Heart right ventricle (tissue), 16 donors: Measurements from ENCODE around the gene TUBE1. TPM values are rescaled to one million over a fixed set of nuclear protein-coding genes. Genes with fewer than 3 reads are reported as not detected.

ENCODE experiments used
- ATAC-seq, 8 donors: fragments of 200-7000 bp; cut with Tn5 transposase; one replicate each; pipeline ENCODE4 v1.9.1; 2020; ENCODE audit warnings: mild to moderate bottlenecking in 8 of 8, moderate library complexity in 8 of 8, moderate number of reproducible peaks in 1 of 8
- DNase-seq, 2 donors: peaks; one replicate each; pipeline ENCODE4 v3.0.0-alpha.2; 2020
- H3K27ac ChIP-seq, 10 donors: fragments of 200-600 bp; sonication (generic) in 2 of 10; one replicate each; pipeline versions ENCODE4 v1.5.0 to v1.8.0; 2020 to 2022; ENCODE audit warnings: mild to moderate bottlenecking in 3 of 10
- H3K27me3 ChIP-seq, 7 donors: fragments of 200-600 bp; one replicate each; pipeline ENCODE4 v1.8.0; 2021 to 2022; ENCODE audit warnings: mild to moderate bottlenecking in 2 of 7
- H3K36me3 ChIP-seq, 9 donors: fragments of 200-600 bp; sonication (generic) in 1 of 9; one replicate each; pipeline versions ENCODE4 v1.5.0 to v1.8.0; 2020 to 2022; ENCODE audit warnings: mild to moderate bottlenecking in 2 of 9
- H3K4me1 ChIP-seq, 9 donors: fragments of 200-600 bp; sonication (generic) in 1 of 9; one replicate each; pipeline versions ENCODE4 v1.5.0 to v1.8.0; 2020 to 2022; ENCODE audit warnings: mild to moderate bottlenecking in 4 of 9
- H3K4me3 ChIP-seq, 10 donors: fragments of 200-600 bp; sonication (generic) in 2 of 10; one replicate each; pipeline versions ENCODE4 v1.5.0 to v1.8.0; 2020 to 2022; ENCODE audit warnings: mild to moderate bottlenecking in 7 of 10, moderate library complexity in 2 of 10
- H3K9me3 ChIP-seq, 11 donors: fragments of 200-600 bp in 10 of 11; sonication (generic) in 2 of 11; one replicate each; pipeline versions ENCODE4 v1.5.0 to v1.8.0; 2013 to 2022; ENCODE audit warnings: mild to moderate bottlenecking in 2 of 11, control low read depth in 1 of 11, moderate library complexity in 1 of 11
- CTCF ChIP-seq, 9 donors: fragments of 200-600 bp; sonication (generic) in 2 of 9; IDR thresholded peaks; one replicate each; pipeline versions ENCODE4 v1.5.0 to v1.8.0; 2021 to 2022; ENCODE audit warnings: antibody characterized with exemption in 9 of 9, mild to moderate bottlenecking in 5 of 9, moderate library complexity in 1 of 9
- WGBS, 2 donors: extraction: QIAGEN DNeasy Blood & Tissue Kit; methylation state at CpG; one replicate each; pipeline ENCODE4 v1.1.7; 2013; ENCODE audit warnings: inconsistent platforms in 1 of 2; 5-methylcytosine and 5-hydroxymethylcytosine counted together
- intact Hi-C, 10 donors: fragments of 100-400 bp; cut with DNase I; formaldehyde crosslinking; loops; one replicate each; pipeline versions ENCODE4 v1.11.1 to v1.14.2; 2022
- polyA plus RNA-seq, 2 donors: library from polyadenylated mRNA; stranded (reverse); fragments of 200-250 nt; gene quantifications; one replicate each; pipeline ENCODE4 v1.2.3, GENCODE V29; 2013
- total RNA-seq, 10 donors: library from RNA; stranded (reverse); fragmentation: NEBNext Ultra II Directional in 3 of 10; extraction: Animal tissue kit (Norgen Biotek cat#: 25700) in 3 of 10; gene quantifications; one replicate each; pipeline versions ENCODE4 v1.2.1 to v1.2.4, GENCODE V29; 2021 to 2023
- donor health status: Arrhythmogenic right ventricular cardiomyopathy.
- donor health status: ischemic (EF 13 %, LVEDD 7.1; RV severe dilation, severe dysfunction).
- donor health status: healthy with polysubstance abuse.
- donor health status: DM: no; HTN: yes; CAD: no.
- donor health status: DM: no; HTN: no; CAD: no.
- donor health status: ischemic (EF 25% LVEDD 6.9; RV normal size, moderate dysfunction).
- donor health status: ischemic (EF 25% LVEDD 5.7; RV mildly dilated, moderate dysfunction).
- donor health status: healthy.
- donor health status: DM: yes; HTN: yes; CAD: no.
- donor health status: Ischemic cardiomyopathy.
- donor health status: ischemic (EF 35%, LVEDD 5.7; RV mildly dilated, moderate dysfunction).
- donor health status: nonischemic (EF 11% LVEDD 7.7; RV severe dilation, severe dysfunction).
- donor health status: DM: yes; HTN: yes; CAD: no.
- donor health status: PGD.
- donor health status: ischemic (EF 29% LVEDD 5.4; RV normal size, mild dysfunction).
- donor health status: nonischemic (EF 23%, LVEDD 6.1; RV moderate dilation, normal function).

The TUBE1 gene
- total and polyA plus RNA-seq, 12 donors = 9.0 to 43.5 (median 22.6) TPM

DNA sequence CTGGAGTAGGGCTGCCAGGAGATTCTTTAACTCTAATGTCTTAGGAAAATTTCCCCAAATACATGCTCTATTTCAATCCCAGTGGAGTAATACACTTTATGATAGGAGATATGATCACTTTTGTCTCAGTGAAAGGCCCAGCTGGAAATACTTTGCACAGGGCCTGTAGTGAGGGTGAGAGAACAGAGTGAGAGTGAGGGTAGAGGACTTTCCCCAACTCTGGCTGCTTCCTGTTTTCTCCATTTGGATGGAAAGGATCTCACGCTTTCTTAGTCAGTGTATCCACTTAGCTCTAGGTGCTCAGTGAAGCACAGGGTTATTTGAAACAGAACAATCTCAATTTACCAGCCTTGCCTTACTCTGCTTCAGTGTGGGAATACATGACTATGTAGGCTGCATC, 36.7 kb upstream of the TUBE1 start:
- no peak for DNase-seq
- Histone ChIP-seq H3K36me3 (peaks cover 0 to 100% (median 68%) of the 10 kb centered on the region in 9 donors), H3K27ac (no peak overlapping the region), H3K9me3 (no peaks in the 10 kb centered on the region), H3K27me3 (no peaks in the 10 kb centered on the region), H3K4me1 (peaks cover 0 to 7% (median 0%) of the 10 kb centered on the region in 9 donors), H3K4me3 (no peak overlapping the region)
- intact Hi-C loops = no loop called here
- WGBS, 2 donors = 96% methylated on average over 1 of the region's 1 CpG
- ATAC-seq = no peak
- TF ChIP-seq CTCF (IDR thresholded peaks at IDR 0.05) = no peak

DNA sequence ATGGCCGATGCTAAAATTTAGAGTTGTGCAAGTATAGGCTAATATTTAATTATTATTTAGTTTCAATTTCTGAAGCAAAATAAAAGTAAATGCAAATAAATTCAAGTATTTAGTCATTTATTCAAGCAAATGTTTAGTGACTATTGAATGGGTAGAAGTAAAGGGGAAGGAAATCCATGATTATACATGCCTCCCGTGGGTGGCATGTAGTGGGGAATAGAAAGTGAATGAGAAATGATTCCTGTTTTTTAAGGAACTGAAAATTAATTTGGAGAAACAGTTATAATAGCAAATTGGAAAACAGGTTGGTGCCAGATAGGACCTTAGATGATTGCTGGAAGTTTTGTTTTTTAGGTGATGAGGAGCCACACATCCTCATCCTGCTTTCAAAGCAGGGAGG, 35.5 kb upstream of the TUBE1 start:
- DNase-seq = no peak
- TF ChIP-seq CTCF (IDR thresholded peaks at IDR 0.05) = no peak
- Histone ChIP-seq H3K27ac (peak overlapping the region in 1 of 10 donors; percentile 11), H3K36me3 (peaks cover 0 to 100% (median 65%) of the 10 kb centered on the region in 9 donors), H3K27me3 (no peaks in the 10 kb centered on the region), H3K4me1 (peaks cover 0 to 7% (median 0%) of the 10 kb centered on the region in 9 donors), H3K4me3 (no peak overlapping the region), H3K9me3 (no peaks in the 10 kb centered on the region)
- WGBS, 2 donors = 81 to 86% methylated on average over 2 of the region's 2 CpGs
- no peak for ATAC-seq
- intact Hi-C loops = no loop called here

DNA sequence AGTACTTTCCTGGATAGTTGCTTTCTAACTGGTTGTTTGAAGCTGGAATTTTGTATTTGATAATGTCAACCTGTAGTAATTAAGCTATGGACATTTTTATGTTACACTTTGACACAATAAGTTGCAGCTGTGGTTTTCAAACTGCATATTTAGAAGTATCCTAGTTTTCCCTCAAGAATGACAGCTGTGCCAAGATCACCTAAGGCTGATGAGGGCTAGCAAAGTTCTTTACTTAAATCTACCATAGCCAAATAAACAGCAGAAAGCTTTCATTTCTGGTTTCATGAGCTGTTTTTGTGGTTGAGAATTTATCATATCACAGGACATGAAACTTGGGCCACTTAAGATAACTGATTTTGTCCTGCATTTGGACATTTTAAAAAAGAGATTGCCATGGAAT, 30.8 kb upstream of the TUBE1 start:
- no peak overlapping the region for H3K4me3 ChIP-seq
- H3K27me3 ChIP-seq = no peaks in the 10 kb centered on the region
- DNase-seq = no peak
- H3K9me3 ChIP-seq = no peaks in the 10 kb centered on the region
- H3K4me1 ChIP-seq = peaks cover 0 to 20% (median 11%) of the 10 kb centered on the region in 9 donors
- H3K36me3 ChIP-seq = peaks cover 0 to 100% (median 71%) of the 10 kb centered on the region in 9 donors
- no peak for ATAC-seq
- TF ChIP-seq CTCF (IDR thresholded peaks at IDR 0.05) = no peak
- intact Hi-C loops = no loop called here
- H3K27ac ChIP-seq = peak overlapping the region in 1 of 10 donors; percentile 8

- Histone ChIP-seq H3K4me1 (peaks cover 0 to 23% (median 14%) of the 10 kb centered on the region in 9 donors), H3K27ac (peak overlapping the region in 1 of 10 donors; percentile 8), H3K36me3 (peaks cover 0 to 100% (median 71%) of the 10 kb centered on the region in 9 donors), H3K27me3 (no peaks in the 10 kb centered on the region), H3K4me3 (no peak overlapping the region), H3K9me3 (no peaks in the 10 kb centered on the region)
- ATAC-seq (no peak), DNase-seq (no peak)
- 55 to 68% methylated on average over 1 of the region's 1 CpG for WGBS, 2 donors
- TF ChIP-seq CTCF (IDR thresholded peaks at IDR 0.05) = no peak
- intact Hi-C loops = no loop called here
These were observed 30.3 kb upstream of the TUBE1 start for GRCh38 chr6:112117554-112117953.
